Omental fat pad (tissue), 4 donors: ENCODE measurements around the gene UQCRQ. TPM values are rescaled to one million over a fixed set of nuclear protein-coding genes. Genes with fewer than 3 reads are reported as not detected.

Experiments
- ATAC-seq: fragments of 150-250 bp; one replicate; pipeline ENCODE4 v1.9.1; 2016; ENCODE audit warnings: mild to moderate bottlenecking, moderate library complexity; ENCODE audit not compliant: low FRiP score
- DNase-seq: peaks from one replicate; pipeline ENCODE4 v3.0.0-alpha.2; 2019; ENCODE audit warnings: low spot score
- total RNA-seq, 4 donors: library from RNA; depleted of rRNA; stranded (reverse); fragments of >200 nt; gene quantifications; one replicate each; pipeline ENCODE4 v1.1.0, GENCODE V29; 2016
- TF ChIP-seq, protein P1 (sequence below), 3 donors: fragments of 450-650 bp; IDR thresholded peaks; one replicate each; pipeline ENCODE4 v1.5.1; 2016 to 2017; ENCODE audit warnings: antibody characterized with exemption in 3 of 3, mild to moderate bottlenecking in 3 of 3, moderate library complexity in 2 of 3

The UQCRQ gene
- total RNA-seq, 4 donors from 2014 or later: 89.7 to 173 (median 115) TPM

- TF ChIP-seq, protein P1, sequence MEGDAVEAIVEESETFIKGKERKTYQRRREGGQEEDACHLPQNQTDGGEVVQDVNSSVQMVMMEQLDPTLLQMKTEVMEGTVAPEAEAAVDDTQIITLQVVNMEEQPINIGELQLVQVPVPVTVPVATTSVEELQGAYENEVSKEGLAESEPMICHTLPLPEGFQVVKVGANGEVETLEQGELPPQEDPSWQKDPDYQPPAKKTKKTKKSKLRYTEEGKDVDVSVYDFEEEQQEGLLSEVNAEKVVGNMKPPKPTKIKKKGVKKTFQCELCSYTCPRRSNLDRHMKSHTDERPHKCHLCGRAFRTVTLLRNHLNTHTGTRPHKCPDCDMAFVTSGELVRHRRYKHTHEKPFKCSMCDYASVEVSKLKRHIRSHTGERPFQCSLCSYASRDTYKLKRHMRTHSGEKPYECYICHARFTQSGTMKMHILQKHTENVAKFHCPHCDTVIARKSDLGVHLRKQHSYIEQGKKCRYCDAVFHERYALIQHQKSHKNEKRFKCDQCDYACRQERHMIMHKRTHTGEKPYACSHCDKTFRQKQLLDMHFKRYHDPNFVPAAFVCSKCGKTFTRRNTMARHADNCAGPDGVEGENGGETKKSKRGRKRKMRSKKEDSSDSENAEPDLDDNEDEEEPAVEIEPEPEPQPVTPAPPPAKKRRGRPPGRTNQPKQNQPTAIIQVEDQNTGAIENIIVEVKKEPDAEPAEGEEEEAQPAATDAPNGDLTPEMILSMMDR (IDR thresholded peaks at IDR 0.05): no peak
- ATAC-seq: peak; percentile 38
- no peak for DNase-seq
Measured at GRCh38 chr5:132822650-132823480, 43.6 kb upstream of the UQCRQ start.

DNA sequence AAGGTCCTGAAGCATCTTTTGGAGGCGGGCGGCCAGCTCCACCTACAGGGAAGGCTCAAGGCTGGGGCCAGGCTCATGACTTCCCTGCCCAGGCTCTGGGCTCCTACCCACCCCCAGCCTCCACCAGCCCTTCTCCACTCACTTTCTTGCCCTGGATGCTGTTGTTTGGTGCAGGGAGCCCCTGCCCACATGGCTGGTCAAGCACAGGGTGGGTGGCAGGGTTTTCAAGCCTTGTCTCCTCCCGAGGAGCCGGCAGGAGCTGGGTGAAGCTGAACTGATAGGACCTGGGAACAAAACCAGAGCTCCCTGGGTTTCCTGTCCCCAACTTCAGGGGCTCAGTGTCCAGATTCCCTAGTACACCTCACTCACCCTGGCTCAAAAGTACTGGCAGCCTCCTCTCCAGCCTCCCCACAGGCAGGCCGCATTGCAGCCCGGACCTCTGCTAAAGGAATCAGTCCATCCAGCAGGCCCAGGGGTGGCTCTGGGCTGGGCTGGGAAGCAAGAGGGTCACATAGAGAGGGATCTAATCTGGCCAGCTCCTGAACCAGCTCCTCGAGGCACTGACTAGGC lies 42.9 kb upstream of the UQCRQ start:
- peak; percentile 21 for ATAC-seq
- no peak for DNase-seq
- TF ChIP-seq, protein P1 (IDR thresholded peaks at IDR 0.05): no peak

DNA sequence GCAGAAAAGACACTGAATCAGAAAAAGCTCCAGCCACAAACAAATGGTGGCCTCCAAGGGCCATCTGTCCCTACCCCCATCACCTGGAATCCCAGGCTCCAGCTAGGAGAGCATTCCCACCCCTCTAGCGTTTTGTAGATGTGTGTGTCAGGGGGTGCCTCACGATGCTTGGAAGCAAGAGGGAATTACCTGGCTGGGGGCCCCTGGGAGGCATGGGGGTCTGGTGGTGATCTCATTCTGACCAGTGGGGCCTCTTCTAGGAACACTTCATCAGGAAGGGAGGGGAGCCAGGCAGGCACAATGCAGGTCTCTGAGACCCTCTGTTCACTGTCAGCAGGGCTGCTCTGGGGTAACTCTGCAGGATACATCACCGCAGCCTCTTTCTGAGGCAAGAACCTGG lies 42.0 kb upstream of the UQCRQ start:
- ATAC-seq: no peak
- DNase-seq: no peak
- TF ChIP-seq, protein P1 (IDR thresholded peaks at IDR 0.05): no peak

DNA sequence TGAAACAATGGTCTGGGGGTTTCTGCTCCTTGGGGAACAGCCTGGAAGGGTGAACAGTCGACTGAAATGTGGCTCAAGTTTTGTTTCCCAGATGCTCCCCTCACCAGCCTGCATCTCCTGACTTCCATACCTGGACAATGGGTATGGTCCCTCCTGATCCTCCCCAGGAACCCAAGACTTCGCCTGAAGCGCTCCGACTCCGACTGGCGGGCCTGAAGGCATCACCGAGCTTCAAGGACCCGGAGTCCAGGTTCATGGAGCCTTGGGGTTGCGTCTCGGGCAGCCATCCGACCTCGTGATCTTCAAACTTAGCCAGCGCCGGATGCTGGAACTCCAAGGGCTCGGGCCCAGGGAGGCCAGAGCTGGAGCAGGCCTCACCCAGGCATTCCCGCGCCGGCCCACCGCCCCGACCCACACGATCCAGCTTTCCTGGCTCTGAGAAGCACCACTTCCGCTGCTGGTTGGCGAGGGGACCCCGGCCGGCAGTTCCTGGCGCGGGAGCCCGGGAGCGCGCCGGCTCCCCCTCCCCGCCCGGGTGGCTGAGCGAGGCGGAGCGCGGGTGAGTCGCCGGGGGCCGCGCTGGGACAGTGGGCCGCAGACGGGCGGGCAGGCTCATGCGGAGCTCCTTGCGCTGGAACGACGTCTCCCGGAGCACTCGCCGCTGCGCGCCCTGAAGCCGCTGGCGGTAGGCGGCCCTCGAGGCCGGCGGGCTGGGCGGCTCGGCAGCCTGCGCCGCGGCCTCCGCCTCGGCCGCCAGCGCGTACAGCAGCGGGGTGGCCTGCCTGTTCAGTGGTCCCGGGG lies 41.2 kb upstream of the UQCRQ start:
- DNase-seq: no peak
- TF ChIP-seq, protein P1 (IDR thresholded peaks at IDR 0.05): no peak
- no peak for ATAC-seq

GRCh38 chr5:132825834-132826391 lies 40.5 kb upstream of the UQCRQ start:
- TF ChIP-seq, protein P1 (IDR thresholded peaks at IDR 0.05): no peak
- no peak for ATAC-seq
- DNase-seq: no peak

DNA sequence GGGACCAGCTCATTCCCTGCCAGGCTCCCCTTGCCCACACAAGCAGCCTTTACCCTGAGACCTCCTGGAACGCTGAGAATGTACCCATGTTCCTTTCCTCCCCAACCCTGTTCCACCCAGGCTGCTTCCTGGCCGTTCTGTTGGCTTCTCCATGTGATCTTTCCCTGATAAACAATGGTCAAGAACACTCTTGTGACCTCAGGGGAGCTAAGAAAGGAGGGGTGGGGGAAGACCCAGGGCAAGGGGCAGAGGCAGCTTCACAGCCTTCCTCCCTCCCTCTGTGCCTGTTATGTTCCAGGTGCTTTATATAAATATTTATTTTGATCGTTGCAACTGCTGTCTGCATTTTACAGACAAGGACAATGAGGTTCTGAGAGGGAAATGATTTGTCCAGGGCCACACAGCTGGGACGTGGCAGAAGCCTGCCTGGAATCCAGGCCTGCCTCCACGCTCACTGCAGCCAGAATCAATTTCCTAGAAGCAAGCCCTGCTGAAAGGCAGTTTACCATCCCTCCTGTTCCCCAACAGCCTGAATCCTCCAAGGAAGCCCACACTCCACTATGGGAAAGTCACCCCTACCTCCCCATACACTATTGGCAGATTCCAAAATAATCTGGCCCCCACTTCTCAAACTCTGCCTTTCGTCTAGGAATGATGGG lies 39.9 kb upstream of the UQCRQ start:
- TF ChIP-seq, protein P1 (IDR thresholded peaks at IDR 0.05): no peak

More for the DNA sequence above, 39.9 kb upstream of the UQCRQ start:
- ATAC-seq (no peak), DNase-seq (no peak)
